OCI-LY1 (cell line): ENCODE measurements around the gene MANSC1.

Experiments used
- CTCF ChIP-seq: fragments of 200-600 bp; sonication (generic), shearing (Covaris generic); IDR thresholded peaks from 2 replicates; pipeline ENCODE4 v1.5.1; 2017; ENCODE audit warnings: mild to moderate bottlenecking, antibody characterized with exemption, low read length, moderate library complexity, mixed read lengths
- EZH2 ChIP-seq: fragments of 200-600 bp; sonication (generic), shearing (Covaris generic); IDR thresholded peaks from 2 replicates; pipeline ENCODE4 v1.8.0; 2017; ENCODE audit warnings: borderline replicate concordance, mixed run types, mild to moderate bottlenecking, antibody characterized with exemption, low read length, moderate library complexity, mixed read lengths

GRCh38 chr12:12353807-12354206 lies 3.8 kb upstream of the MANSC1 start:
- TF ChIP-seq EZH2, result no peak
- no peak for TF ChIP-seq CTCF
